GM23338 (cell line): ENCODE data around the gene UAP1. TPM values are rescaled to one million over a fixed set of nuclear protein-coding genes. Genes with fewer than 3 reads are reported as not detected.

Source experiments
- ATAC-seq: fragments of 200-7000 bp; cut with Tn5 transposase; 3 replicates; pipeline ENCODE4 v1.9.1; 2020
- DNase-seq: peaks from one replicate; pipeline ENCODE4 v3.0.0-alpha.2; 2015; ENCODE audit warnings: low spot score
- H2AFZ ChIP-seq: fragments of 200-600 bp; sonication (generic); 2 replicates; pipeline ENCODE4 v1.8.0; 2016; ENCODE audit warnings: antibody characterized with exemption, mild to moderate bottlenecking, moderate library complexity
- H3F3A ChIP-seq: fragments of 200-600 bp; sonication (generic); replicated peaks from 2 replicates; pipeline ENCODE4 v1.8.0; 2017; ENCODE audit warnings: antibody characterized with exemption, mixed run types, low read depth
- H3K27ac ChIP-seq: fragments of 200-600 bp; sonication (generic); 2 replicates; pipeline ENCODE4 v1.6.1; 2016; ENCODE audit warnings: low read depth
- H3K27me3 ChIP-seq: fragments of 200-600 bp; sonication (generic); 2 replicates; pipeline ENCODE4 v1.8.0; 2016; ENCODE audit warnings: mild to moderate bottlenecking, mixed run types, moderate library complexity; ENCODE audit not compliant: insufficient read depth
- H3K36me3 ChIP-seq: fragments of 200-600 bp; sonication (generic); 2 replicates; pipeline ENCODE4 v1.8.0; 2016; ENCODE audit warnings: mild to moderate bottlenecking; ENCODE audit not compliant: insufficient read depth
- H3K4me1 ChIP-seq: fragments of 200-600 bp; sonication (generic); 2 replicates; pipeline ENCODE4 v1.8.0; 2016; ENCODE audit warnings: mild to moderate bottlenecking, moderate library complexity; ENCODE audit not compliant: insufficient read depth
- H3K4me2 ChIP-seq: fragments of 200-600 bp; sonication (generic); 2 replicates; pipeline ENCODE4 v1.7.1; 2017; ENCODE audit warnings: mixed run types
- H3K4me3 ChIP-seq: fragments of 200-600 bp; sonication (generic); 2 replicates; pipeline ENCODE4 v1.6.1; 2016; ENCODE audit warnings: mixed run types
- H3K79me2 ChIP-seq: fragments of 200-600 bp; sonication (generic); replicated peaks from 2 replicates; pipeline ENCODE4 v1.8.0; 2017; ENCODE audit warnings: mild to moderate bottlenecking; ENCODE audit not compliant: insufficient read depth
- H3K9me2 ChIP-seq: fragments of 200-600 bp; sonication (generic); 2 replicates; pipeline ENCODE4 v1.8.0; 2017; ENCODE audit not compliant: insufficient read depth
- H4K20me1 ChIP-seq: fragments of 200-600 bp; sonication (generic); replicated peaks from 2 replicates; pipeline ENCODE4 v1.8.0; 2017; ENCODE audit warnings: mild to moderate bottlenecking; ENCODE audit not compliant: insufficient read depth
- H3K27ac Mint-ChIP-seq: 2 replicates; pipeline ENCODE4 v1.8.0; 2020; ENCODE audit warnings: inconsistent platforms, mild to moderate bottlenecking, moderate library complexity, mixed read lengths
- H3K27me3 Mint-ChIP-seq: 3 replicates; pipeline ENCODE4 v1.8.0; 2022; ENCODE audit warnings: low read depth, mild to moderate bottlenecking, moderate library complexity, mixed read lengths, inconsistent platforms; ENCODE audit not compliant: insufficient read depth, poor library complexity
- H3K36me3 Mint-ChIP-seq: 3 replicates; pipeline ENCODE4 v1.8.0; 2021; ENCODE audit warnings: low read depth, mild to moderate bottlenecking, inconsistent platforms, moderate library complexity, mixed read lengths
- H3K4me1 Mint-ChIP-seq: 3 replicates; pipeline ENCODE4 v1.8.0; 2020; ENCODE audit warnings: mild to moderate bottlenecking, inconsistent platforms, mixed read lengths
- H3K4me3 Mint-ChIP-seq: 3 replicates; pipeline ENCODE4 v1.8.0; 2021; ENCODE audit warnings: moderate library complexity, mild to moderate bottlenecking, inconsistent platforms, mixed read lengths
- H3K9me3 Mint-ChIP-seq: 3 replicates; pipeline ENCODE4 v1.8.0; 2020; ENCODE audit warnings: moderate library complexity, mild to moderate bottlenecking, inconsistent platforms, mixed read lengths
- POLR2AphosphoS5 ChIP-seq: IDR thresholded peaks from 2 replicates; pipeline ENCODE4 v1.6.1; 2016; ENCODE audit warnings: antibody characterized with exemption, low read depth
- STAT1 ChIP-seq: IDR thresholded peaks from one replicate; pipeline ENCODE4 v1.6.1; 2016; ENCODE audit warnings: antibody characterized with exemption; ENCODE audit not compliant: unreplicated experiment
- ZNF114 ChIP-seq: fragments of 250-450 bp; sonication (Bioruptor Pico); IDR thresholded peaks from 2 replicates; pipeline ENCODE4 v1.5.0; 2020; ENCODE audit warnings: mild to moderate bottlenecking, moderate library complexity
- ZNF331 ChIP-seq: fragments of 250-450 bp; sonication (Bioruptor Pico); IDR thresholded peaks from 2 replicates; pipeline ENCODE4 v1.5.0; 2020; ENCODE audit warnings: low read depth, mild to moderate bottlenecking, moderate library complexity
- polyA plus RNA-seq: library from polyadenylated mRNA; unstranded; fragments of >200 nt; fragmentation: Nextera tagmentation; extraction: Ambion mirVana; gene quantifications from 2 replicates; pipeline ENCODE4 v1.2.1, GENCODE V29; 2016
- total RNA-seq: library from RNA; depleted of rRNA; stranded (reverse); fragments of >200 nt; shearing (Covaris generic); gene quantifications from 2 replicates; pipeline ENCODE4 v1.2.3, GENCODE V29; 2014
- TF ChIP-seq, protein P1 (sequence below): fragments of 250-450 bp; sonication (Bioruptor Pico); IDR thresholded peaks from 2 replicates; pipeline ENCODE4 v1.5.0; 2020; ENCODE audit warnings: mild to moderate bottlenecking, moderate library complexity
- TF ChIP-seq, protein P2 (sequence below), 2 experiments: fragments of 200-600 bp in 1 of 2; sonication (generic) in 1 of 2; conservative IDR thresholded peaks; 2 replicates each; pipeline versions ENCODE4 v1.5.1 to v1.6.1; 2016 to 2017; ENCODE audit warnings: antibody characterized with exemption in 2 of 2, low read depth in 2 of 2, mild to moderate bottlenecking in 2 of 2, moderate library complexity in 1 of 2

UAP1 gene
- total and polyA plus RNA-seq, 2 experiments from 2014 or later, result 26.7 to 33.3 TPM

GRCh38 chr1:162612606-162613400 is 51.3 kb downstream of the UAP1 start (continued):
- TF ChIP-seq, protein P1, sequence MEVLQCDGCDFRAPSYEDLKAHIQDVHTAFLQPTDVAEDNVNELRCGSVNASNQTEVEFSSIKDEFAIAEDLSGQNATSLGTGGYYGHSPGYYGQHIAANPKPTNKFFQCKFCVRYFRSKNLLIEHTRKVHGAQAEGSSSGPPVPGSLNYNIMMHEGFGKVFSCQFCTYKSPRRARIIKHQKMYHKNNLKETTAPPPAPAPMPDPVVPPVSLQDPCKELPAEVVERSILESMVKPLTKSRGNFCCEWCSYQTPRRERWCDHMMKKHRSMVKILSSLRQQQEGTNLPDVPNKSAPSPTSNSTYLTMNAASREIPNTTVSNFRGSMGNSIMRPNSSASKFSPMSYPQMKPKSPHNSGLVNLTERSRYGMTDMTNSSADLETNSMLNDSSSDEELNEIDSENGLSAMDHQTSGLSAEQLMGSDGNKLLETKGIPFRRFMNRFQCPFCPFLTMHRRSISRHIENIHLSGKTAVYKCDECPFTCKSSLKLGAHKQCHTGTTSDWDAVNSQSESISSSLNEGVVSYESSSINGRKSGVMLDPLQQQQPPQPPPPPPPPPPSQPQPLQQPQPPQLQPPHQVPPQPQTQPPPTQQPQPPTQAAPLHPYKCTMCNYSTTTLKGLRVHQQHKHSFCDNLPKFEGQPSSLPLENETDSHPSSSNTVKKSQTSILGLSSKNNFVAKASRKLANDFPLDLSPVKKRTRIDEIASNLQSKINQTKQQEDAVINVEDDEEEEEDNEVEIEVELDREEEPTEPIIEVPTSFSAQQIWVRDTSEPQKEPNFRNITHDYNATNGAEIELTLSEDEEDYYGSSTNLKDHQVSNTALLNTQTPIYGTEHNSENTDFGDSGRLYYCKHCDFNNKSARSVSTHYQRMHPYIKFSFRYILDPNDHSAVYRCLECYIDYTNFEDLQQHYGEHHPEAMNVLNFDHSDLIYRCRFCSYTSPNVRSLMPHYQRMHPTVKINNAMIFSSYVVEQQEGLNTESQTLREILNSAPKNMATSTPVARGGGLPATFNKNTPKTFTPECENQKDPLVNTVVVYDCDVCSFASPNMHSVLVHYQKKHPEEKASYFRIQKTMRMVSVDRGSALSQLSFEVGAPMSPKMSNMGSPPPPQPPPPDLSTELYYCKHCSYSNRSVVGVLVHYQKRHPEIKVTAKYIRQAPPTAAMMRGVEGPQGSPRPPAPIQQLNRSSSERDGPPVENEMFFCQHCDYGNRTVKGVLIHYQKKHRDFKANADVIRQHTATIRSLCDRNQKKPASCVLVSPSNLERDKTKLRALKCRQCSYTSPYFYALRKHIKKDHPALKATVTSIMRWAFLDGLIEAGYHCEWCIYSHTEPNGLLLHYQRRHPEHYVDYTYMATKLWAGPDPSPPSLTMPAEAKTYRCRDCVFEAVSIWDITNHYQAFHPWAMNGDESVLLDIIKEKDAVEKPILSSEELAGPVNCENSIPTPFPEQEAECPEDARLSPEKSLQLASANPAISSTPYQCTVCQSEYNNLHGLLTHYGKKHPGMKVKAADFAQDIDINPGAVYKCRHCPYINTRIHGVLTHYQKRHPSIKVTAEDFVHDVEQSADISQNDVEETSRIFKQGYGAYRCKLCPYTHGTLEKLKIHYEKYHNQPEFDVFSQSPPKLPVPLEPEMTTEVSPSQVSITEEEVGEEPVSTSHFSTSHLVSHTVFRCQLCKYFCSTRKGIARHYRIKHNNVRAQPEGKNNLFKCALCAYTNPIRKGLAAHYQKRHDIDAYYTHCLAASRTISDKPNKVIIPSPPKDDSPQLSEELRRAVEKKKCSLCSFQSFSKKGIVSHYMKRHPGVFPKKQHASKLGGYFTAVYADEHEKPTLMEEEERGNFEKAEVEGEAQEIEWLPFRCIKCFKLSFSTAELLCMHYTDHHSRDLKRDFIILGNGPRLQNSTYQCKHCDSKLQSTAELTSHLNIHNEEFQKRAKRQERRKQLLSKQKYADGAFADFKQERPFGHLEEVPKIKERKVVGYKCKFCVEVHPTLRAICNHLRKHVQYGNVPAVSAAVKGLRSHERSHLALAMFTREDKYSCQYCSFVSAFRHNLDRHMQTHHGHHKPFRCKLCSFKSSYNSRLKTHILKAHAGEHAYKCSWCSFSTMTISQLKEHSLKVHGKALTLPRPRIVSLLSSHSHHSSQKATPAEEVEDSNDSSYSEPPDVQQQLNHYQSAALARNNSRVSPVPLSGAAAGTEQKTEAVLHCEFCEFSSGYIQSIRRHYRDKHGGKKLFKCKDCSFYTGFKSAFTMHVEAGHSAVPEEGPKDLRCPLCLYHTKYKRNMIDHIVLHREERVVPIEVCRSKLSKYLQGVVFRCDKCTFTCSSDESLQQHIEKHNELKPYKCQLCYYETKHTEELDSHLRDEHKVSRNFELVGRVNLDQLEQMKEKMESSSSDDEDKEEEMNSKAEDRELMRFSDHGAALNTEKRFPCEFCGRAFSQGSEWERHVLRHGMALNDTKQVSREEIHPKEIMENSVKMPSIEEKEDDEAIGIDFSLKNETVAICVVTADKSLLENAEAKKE (CRISPR knock-in tag), result no peak
- TF ChIP-seq, protein P2, sequence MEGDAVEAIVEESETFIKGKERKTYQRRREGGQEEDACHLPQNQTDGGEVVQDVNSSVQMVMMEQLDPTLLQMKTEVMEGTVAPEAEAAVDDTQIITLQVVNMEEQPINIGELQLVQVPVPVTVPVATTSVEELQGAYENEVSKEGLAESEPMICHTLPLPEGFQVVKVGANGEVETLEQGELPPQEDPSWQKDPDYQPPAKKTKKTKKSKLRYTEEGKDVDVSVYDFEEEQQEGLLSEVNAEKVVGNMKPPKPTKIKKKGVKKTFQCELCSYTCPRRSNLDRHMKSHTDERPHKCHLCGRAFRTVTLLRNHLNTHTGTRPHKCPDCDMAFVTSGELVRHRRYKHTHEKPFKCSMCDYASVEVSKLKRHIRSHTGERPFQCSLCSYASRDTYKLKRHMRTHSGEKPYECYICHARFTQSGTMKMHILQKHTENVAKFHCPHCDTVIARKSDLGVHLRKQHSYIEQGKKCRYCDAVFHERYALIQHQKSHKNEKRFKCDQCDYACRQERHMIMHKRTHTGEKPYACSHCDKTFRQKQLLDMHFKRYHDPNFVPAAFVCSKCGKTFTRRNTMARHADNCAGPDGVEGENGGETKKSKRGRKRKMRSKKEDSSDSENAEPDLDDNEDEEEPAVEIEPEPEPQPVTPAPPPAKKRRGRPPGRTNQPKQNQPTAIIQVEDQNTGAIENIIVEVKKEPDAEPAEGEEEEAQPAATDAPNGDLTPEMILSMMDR (conservative IDR thresholded peaks at IDR 0.05; ENCODE audit: low read depth in 2 of 2), result no peak
- no peak for TF ChIP-seq POLR2AphosphoS5
- no peak for TF ChIP-seq STAT1
- no peak for TF ChIP-seq ZNF331 (CRISPR knock-in tag)

- Histone ChIP-seq H3K27me3 (no peaks in the 10 kb centered on the region), H3F3A (no peaks in the 10 kb centered on the region), H3K27ac (no peak overlapping the region), H3K4me3 (no peak overlapping the region), H3K4me2 (no peak overlapping the region), H3K9me2 (no peaks in the 10 kb centered on the region), H3K4me1 (no peaks in the 10 kb centered on the region), H2AFZ (no peak overlapping the region), H3K79me2 (no peaks in the 10 kb centered on the region), H3K36me3 (peaks cover 6% of the 10 kb centered on the region), H4K20me1 (no peaks in the 10 kb centered on the region)
- Mint-ChIP-seq H3K9me3 (peaks cover 24% of the 10 kb centered on the region), H3K36me3 (peaks cover 13% of the 10 kb centered on the region), H3K27me3 (peaks cover 2% of the 10 kb centered on the region), H3K4me3 (no peak overlapping the region), H3K4me1 (no peaks in the 10 kb centered on the region; the same call in 2 of the 3 replicates), H3K27ac (no peak overlapping the region)
- no peak for DNase-seq
- no peak for ATAC-seq
- TF ChIP-seq ZNF114, result no peak
Measured at GRCh38 chr1:162616848-162617247, 55.3 kb downstream of the UAP1 start.
